Fibroblast of the aortic adventitia (primary cell): ENCODE measurements around the gene KLK6. TPM values are rescaled to one million over a fixed set of nuclear protein-coding genes. Genes with fewer than 3 reads are reported as not detected.
A peak's percentile ranks its signal among the peaks of the same experiment; 100 is the strongest.

ENCODE experiments used
- DNase-seq: peaks from one replicate; pipeline ENCODE4 v3.0.0-alpha.2; 2010; ENCODE audit warnings: low read depth
- H3K4me3 ChIP-seq: 2 replicates; pipeline ENCODE4 v1.5.1; 2011; ENCODE audit warnings: low read depth, mild to moderate bottlenecking, control low read depth, low read length, moderate library complexity
- CTCF ChIP-seq: IDR thresholded peaks from 2 replicates; pipeline ENCODE4 v1.5.1; 2011; ENCODE audit warnings: mild to moderate bottlenecking, low read length, control low read depth, inconsistent platforms; ENCODE audit not compliant: insufficient read depth
- total RNA-seq: library from RNA; depleted of rRNA; stranded (reverse); fragments of >200 nt; gene quantifications from 2 replicates; pipeline ENCODE4 v1.2.3, GENCODE V29; 2012; ENCODE audit warnings: low replicate concordance

KLK6 gene
- not detected in 2 replicates for total RNA-seq

- DNase-seq = no peak
- no peak for TF ChIP-seq CTCF
- no peak within 1 kb of the TSS for H3K4me3 ChIP-seq
Measured at GRCh38 chr19:50969413-50969760, at the start of gene KLK6. Gene KLK6, minus strand, starts transcription at chr19:50969591. Its CDS starts 1,487 bp downstream, at chr19:50968104.

DNA sequence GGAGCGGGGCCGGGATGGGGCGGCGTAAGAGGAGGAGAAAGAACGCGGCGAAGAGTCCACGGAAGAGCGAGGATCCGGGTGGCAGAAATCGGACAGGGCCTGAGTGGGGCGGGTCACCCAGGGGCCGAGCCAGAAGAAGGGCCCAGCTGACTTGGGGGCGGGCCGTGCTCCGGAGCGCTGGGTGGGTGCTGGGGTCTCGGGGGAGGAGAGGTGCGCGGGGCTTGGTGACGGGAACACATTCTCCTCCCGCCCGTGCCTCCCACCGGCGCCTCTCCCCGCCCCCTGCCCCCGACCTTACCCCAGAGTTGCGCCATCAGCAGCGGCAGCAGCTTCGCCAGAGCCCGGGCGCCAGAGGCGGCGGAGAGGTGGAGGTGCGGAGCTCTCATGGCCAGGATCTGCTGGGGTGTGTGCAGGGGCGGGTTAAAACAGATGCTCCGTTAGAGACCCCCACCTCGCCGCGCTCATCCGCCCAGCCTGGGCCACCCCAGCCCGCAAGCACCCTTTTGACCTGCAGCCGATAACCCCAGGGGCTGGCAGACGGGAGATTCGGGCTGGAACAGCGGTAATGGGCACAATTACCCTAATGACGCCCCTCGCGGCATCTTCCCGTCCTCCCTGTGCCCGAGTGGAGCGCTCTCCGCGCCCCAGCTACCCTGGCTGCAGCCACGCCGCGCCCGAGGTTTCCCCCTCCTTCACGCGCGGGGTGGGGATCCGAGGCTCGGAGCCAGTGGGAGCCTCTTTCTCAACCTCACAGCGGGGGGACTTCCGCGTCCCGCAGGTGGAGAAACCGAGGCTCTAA is 49.6 kb upstream of the KLK6 start:
- no peak overlapping the region for H3K4me3 ChIP-seq
- no peak for DNase-seq
- TF ChIP-seq CTCF = no peak

DNA sequence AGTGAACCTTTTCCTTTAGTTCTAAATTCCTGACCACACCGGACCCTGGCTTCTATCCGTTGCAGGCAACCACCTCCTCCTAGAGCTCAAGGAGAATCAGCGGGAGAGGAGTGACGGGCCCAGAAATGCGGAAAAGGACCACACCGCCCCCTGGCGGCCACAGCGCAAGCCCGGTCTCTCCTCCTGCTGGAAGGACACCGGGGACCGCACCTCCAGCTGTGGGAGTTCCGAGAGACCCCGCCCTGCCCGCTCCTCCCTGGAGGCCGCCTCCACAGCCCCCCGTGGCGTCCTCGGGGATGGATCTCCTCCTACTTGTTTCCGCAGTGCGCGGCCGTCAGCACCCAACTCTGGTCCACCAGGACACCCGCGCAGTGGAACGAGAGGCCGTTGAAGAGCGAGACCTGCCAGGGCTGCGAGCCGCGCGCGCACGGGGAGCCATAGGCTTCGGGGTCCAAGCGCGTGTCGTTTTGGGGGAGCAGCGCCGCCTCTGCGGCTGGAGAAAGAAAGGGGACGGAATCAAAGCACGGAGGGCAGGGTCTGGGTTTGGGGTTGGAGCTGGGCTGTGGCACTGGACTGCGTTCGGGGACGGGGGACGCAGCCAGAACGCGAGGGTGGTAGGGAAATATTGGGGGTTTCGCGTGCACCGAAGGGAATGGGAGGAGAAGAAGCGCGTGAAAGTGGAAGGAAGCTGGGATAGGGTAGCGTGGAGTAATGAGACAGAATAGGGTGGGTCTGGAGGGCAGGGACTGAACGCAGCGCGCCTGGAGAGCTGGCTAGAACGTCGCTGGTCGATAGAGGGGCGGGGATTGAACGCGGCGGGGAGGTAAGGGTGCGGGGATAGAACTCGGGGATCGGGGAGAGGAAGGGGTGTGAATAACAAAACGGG is 47.6 kb upstream of the KLK6 start:
- DNase-seq = peak; percentile 39
- TF ChIP-seq CTCF = peak; percentile 68
- H3K4me3 ChIP-seq = peak overlapping the region; percentile 9

- no peak for TF ChIP-seq CTCF
- no peak for DNase-seq
Measured at GRCh38 chr19:51015691-51016267, 46.4 kb upstream of the KLK6 start.

GRCh38 chr19:51014242-51014641 is 44.9 kb upstream of the KLK6 start:
- H3K4me3 ChIP-seq = no peak overlapping the region
- TF ChIP-seq CTCF = no peak
- no peak for DNase-seq

More at GRCh38 chr19:51015691-51016267, 46.4 kb upstream of the KLK6 start:
- no peak overlapping the region for H3K4me3 ChIP-seq

DNA sequence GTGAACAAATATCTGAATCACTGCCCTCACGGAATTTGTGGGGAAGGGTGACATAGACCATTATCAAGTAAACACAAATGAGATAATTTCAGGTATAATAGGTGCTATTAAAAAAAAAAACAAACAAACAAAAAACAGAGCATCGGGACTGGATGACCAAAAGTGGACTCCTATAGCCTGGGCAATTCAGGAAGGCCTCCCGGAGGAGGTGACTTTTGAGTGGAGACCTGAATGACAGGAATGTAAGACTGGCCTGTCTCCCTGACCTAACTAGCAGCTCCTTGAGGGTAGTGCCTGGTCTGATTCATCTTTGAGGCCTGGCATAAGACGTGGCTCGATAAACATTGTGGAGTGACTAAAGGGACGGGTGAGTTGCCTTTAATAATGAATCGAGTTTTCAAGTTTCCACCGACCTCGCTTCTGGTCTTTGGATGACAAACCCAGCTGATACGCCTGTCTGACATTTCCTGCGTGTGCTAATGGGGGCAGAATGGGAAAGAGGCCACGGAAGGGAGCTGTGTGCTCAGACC is 43.3 kb upstream of the KLK6 start:
- no peak for TF ChIP-seq CTCF
- H3K4me3 ChIP-seq = no peak overlapping the region
- no peak for DNase-seq
